GM10248 (cell line): ENCODE data around the gene ACOT4.

Source experiments
- CTCF ChIA-PET: fragments of 300-600 bp; sonication (Branson Sonifier 250); formaldehyde crosslinking; extraction: SDS; loops from one replicate; lab custom pipeline; 2021; ENCODE audit warnings: antibody characterized with exemption; lab: Yijun Ruan, JAX
- POLR2A ChIA-PET: fragments of 350-650 bp; sonication (Branson Sonifier 250); formaldehyde crosslinking; extraction: SDS; loops from one replicate; lab custom pipeline; 2020; ENCODE audit warnings: antibody characterized with exemption; lab: Yijun Ruan, JAX
- DNase-seq: peaks from one replicate; pipeline ENCODE4 v3.0.0; 2012; ENCODE audit errors: extremely low spot score
- CTCF ChIP-seq: IDR thresholded peaks from 2 replicates; pipeline ENCODE4 v1.5.1; 2012; ENCODE audit warnings: mild to moderate bottlenecking, low read depth; ENCODE audit errors: extremely low read depth, missing control alignments, control extremely low read depth

ACOT4 gene

GRCh38 chr14:73602994-73603393 lies 11.3 kb downstream of the ACOT4 start:
- POLR2A ChIA-PET: no interaction called here
- DNase-seq: no peak
- CTCF ChIA-PET: no interaction called here
- TF ChIP-seq CTCF: no peak

GRCh38 chr14:73606271-73606670 lies 14.6 kb downstream of the ACOT4 start:
- ChIA-PET POLR2A (no interaction called here), CTCF (interaction anchor here (0.8 to 2.5 kb wide), 4 partner anchors 11 to 98 kb away, joined by 3 to 6 read pairs (median 4); no protein-coding TSS in a partner anchor)
- TF ChIP-seq CTCF: no peak
- DNase-seq: no peak

GRCh38 chr14:73607241-73607640 lies 15.6 kb downstream of the ACOT4 start:
- ChIA-PET POLR2A (no interaction called here), CTCF (interaction anchor here (1.2 to 2.5 kb wide), 3 partner anchors 17 to 99 kb away, joined by 3 to 6 read pairs (median 4); no protein-coding TSS in a partner anchor)
- no peak for TF ChIP-seq CTCF
- DNase-seq: no peak

- no peak for DNase-seq
- no peak for TF ChIP-seq CTCF
- CTCF ChIA-PET: no interaction called here
- POLR2A ChIA-PET: no interaction called here
These were observed 19.0 kb downstream of the ACOT4 start for GRCh38 chr14:73610687-73611086.

- POLR2A ChIA-PET: interaction anchor here (1.3 kb wide), 1 partner anchor 14 kb away, joined by 4 read pairs; no protein-coding TSS in a partner anchor
- peak; percentile 79 for DNase-seq
- no peak for TF ChIP-seq CTCF
- CTCF ChIA-PET: interaction anchor here (0.6 to 2.1 kb wide), 8 partner anchors 8 to 104 kb away, joined by 3 to 8 read pairs (median 3); no protein-coding TSS in a partner anchor
These were observed 20.8 kb downstream of the ACOT4 start, which contains the start of gene ACOT6 for GRCh38 chr14:73612339-73613045. TSS of gene ACOT6 (plus strand) at chr14:73612517. CDS start at chr14:73612572, 55 bp downstream.

- DNase-seq: no peak
- ChIA-PET POLR2A (interaction anchor here (1.3 kb wide), 1 partner anchor 14 kb away, joined by 4 read pairs; no protein-coding TSS in a partner anchor), CTCF (interaction anchor here (0.6 to 2.1 kb wide), 7 partner anchors 9 to 104 kb away, joined by 3 to 8 read pairs (median 3); no protein-coding TSS in a partner anchor)
- TF ChIP-seq CTCF: no peak
These were observed 21.3 kb downstream of the ACOT4 start for GRCh38 chr14:73613046-73613383.
